Subcutaneous abdominal adipose tissue (tissue), 5 donors: ENCODE data around the gene FXYD3.

ENCODE experiments used
- H3K27ac ChIP-seq: one replicate; pipeline ENCODE4 v1.7.0; 2013; ENCODE audit warnings: low read depth, mild to moderate bottlenecking, inconsistent platforms, low read length, moderate library complexity
- H3K27me3 ChIP-seq, 5 donors: one replicate each; pipeline ENCODE4 v1.7.0; 2013; ENCODE audit warnings: low read length in 5 of 5, inconsistent platforms in 1 of 5; ENCODE audit not compliant: control insufficient read depth in 5 of 5, insufficient read depth in 4 of 5
- H3K36me3 ChIP-seq, 5 donors: one replicate each; pipeline ENCODE4 v1.7.0; 2013; ENCODE audit warnings: low read length in 5 of 5; ENCODE audit not compliant: control insufficient read depth in 5 of 5, insufficient read depth in 5 of 5
- H3K4me1 ChIP-seq, 5 donors: one replicate each; pipeline ENCODE4 v1.7.0; 2013; ENCODE audit warnings: low read length in 5 of 5, mild to moderate bottlenecking in 3 of 5, moderate library complexity in 1 of 5; ENCODE audit not compliant: control insufficient read depth in 5 of 5, insufficient read depth in 5 of 5
- H3K4me3 ChIP-seq, 5 donors: one replicate each; pipeline ENCODE4 v1.7.0; 2013; ENCODE audit warnings: low read length in 5 of 5, low read depth in 1 of 5
- H3K9ac ChIP-seq, 5 donors: one replicate each; pipeline ENCODE4 v1.7.0; 2013; ENCODE audit warnings: low read length in 5 of 5, mild to moderate bottlenecking in 4 of 5, moderate library complexity in 3 of 5
- H3K9me3 ChIP-seq, 5 donors: one replicate each; pipeline ENCODE4 v1.7.0; 2013; ENCODE audit warnings: low read length in 5 of 5; ENCODE audit not compliant: control insufficient read depth in 5 of 5
- donor health status: healthy.
- donor health status: healthy.
- donor health status: healthy.
- donor health status: healthy.
- donor health status: healthy.

The FXYD3 gene

GRCh38 chr19:35116072-35116801 lies 614 bp downstream of the FXYD3 start:
- H3K27ac ChIP-seq = no peak overlapping the region
- no peak overlapping the region for H3K9ac ChIP-seq
- no peaks in the 10 kb centered on the region for H3K36me3 ChIP-seq
- peaks cover under 1 to 49% (median 40%) of the 10 kb centered on the region in 5 donors for H3K4me1 ChIP-seq
- H3K27me3 ChIP-seq = no peaks in the 10 kb centered on the region
- H3K9me3 ChIP-seq = no peaks in the 10 kb centered on the region
- no peak overlapping the region for H3K4me3 ChIP-seq

- Histone ChIP-seq H3K9ac (no peak overlapping the region), H3K36me3 (no peaks in the 10 kb centered on the region), H3K9me3 (no peaks in the 10 kb centered on the region), H3K4me3 (no peak overlapping the region), H3K4me1 (peaks cover 3 to 58% (median 48%) of the 10 kb centered on the region in 5 donors), H3K27me3 (no peaks in the 10 kb centered on the region), H3K27ac (no peak overlapping the region)
Observed at GRCh38 chr19:35117116-35117515, 1.5 kb downstream of the FXYD3 start.

DNA sequence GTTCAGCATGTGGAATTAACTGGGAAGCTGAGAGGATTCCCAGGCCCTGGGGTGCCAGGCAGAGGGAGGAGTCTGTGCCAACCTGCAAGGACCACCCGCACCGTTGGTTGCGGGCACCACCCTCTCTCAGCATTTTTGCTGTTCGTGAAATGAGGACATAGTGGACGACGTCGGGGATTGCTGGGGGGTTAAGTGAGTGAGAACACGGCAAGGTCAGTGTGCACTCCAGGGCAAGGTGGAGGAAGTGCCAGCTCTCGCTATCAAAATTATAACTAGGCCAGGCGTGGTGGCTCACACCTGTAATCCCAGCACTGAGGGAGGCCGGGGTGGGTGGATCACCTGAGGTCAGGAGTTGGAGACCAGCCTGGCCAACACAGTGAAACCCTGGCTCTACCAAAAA lies 2.2 kb downstream of the FXYD3 start:
- peaks cover 3 to 65% (median 55%) of the 10 kb centered on the region in 5 donors for H3K4me1 ChIP-seq
- H3K27ac ChIP-seq = no peak overlapping the region
- H3K4me3 ChIP-seq = no peak overlapping the region
- no peaks in the 10 kb centered on the region for H3K27me3 ChIP-seq
- no peaks in the 10 kb centered on the region for H3K36me3 ChIP-seq
- no peaks in the 10 kb centered on the region for H3K9me3 ChIP-seq
- no peak overlapping the region for H3K9ac ChIP-seq

DNA sequence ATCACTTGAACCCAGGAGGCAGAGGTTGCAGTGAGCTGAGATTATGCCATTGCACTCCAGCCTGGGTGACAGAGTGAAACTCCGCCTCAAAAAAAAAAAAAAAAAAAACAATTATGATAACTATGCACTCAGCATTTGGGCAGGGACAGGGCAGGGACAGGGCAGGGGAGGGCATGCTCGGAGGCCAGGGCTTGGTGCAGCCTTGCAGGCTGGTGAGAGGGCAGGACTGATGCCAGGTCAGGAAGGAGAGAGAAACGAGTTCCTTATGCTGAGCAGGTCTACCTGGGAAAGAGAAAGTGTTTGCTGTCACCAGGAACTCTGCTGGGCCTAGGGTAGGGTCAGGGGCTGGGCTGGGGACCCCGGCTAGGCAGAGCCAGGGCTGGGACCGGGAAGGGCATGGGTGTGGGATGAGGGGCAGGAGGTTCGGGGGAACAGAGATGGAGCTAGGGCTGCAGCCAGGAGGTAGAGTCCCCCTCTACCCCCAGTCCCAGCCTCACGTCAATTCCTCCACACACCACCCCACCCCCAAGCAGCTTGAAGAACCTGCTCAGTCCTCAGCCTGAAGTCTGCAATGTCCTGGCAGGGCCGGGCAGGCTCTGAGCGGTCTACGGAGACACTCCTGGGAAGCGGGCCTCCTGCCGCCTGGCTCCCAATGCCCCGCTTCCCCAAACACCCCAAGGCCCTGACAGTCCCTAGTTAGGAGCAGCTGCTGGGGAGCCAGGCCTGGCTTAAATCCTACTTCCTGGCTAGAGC lies 2.8 kb downstream of the FXYD3 start:
- Histone ChIP-seq H3K4me1 (peaks cover 6 to 71% (median 62%) of the 10 kb centered on the region in 5 donors), H3K9me3 (no peaks in the 10 kb centered on the region), H3K4me3 (peak overlapping the region in 1 of 5 donors; percentile 41), H3K9ac (no peak overlapping the region), H3K27ac (peak overlapping the region; percentile 97), H3K27me3 (no peaks in the 10 kb centered on the region), H3K36me3 (no peaks in the 10 kb centered on the region)

- H3K4me3 ChIP-seq = no peak overlapping the region
Observed at GRCh38 chr19:35119091-35119490, 3.5 kb downstream of the FXYD3 start.

DNA sequence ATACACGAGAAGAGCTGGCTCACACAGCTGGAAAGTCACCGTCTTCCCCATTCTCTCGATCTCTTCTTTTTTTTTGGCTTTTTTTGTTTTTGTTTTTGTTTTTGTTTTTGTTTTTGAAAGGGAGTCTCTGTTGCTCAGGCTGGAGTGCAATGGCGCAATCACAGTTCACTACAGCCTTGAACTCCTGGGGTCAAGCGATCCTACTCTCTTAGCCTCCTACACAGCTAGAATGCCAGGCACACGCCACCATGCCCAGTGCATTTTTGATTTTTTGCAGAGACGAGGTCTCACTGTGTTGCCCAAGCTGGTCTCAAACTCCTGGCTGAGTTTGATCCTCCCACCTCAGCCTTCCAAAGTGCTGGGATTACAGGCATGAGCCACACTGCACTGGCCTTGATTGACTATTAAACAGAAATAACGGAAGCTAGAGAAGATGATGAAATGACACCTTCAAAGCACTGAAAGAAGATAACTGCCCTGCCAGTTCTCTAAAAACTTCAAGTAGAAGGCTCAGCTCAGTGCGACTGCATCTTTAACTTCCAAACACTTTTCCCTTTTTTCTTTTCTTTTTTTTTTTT lies 4.0 kb downstream of the FXYD3 start:
- H3K4me1 ChIP-seq = peaks cover 14 to 78% (median 70%) of the 10 kb centered on the region in 5 donors
- H3K36me3 ChIP-seq = no peaks in the 10 kb centered on the region
- no peak overlapping the region for H3K9ac ChIP-seq
- peak overlapping the region; percentile 97 for H3K27ac ChIP-seq
- peaks cover 0 to 2% (median 0%) of the 10 kb centered on the region in 5 donors for H3K27me3 ChIP-seq
- no peak overlapping the region for H3K4me3 ChIP-seq
- H3K9me3 ChIP-seq = peaks cover 0 to 3% (median 0%) of the 10 kb centered on the region in 5 donors

More at GRCh38 chr19:35119091-35119490, 3.5 kb downstream of the FXYD3 start:
- Histone ChIP-seq H3K27me3 (no peaks in the 10 kb centered on the region), H3K4me1 (peaks cover 13 to 77% (median 68%) of the 10 kb centered on the region in 5 donors), H3K9me3 (peaks cover 0 to 3% (median 0%) of the 10 kb centered on the region in 5 donors), H3K9ac (no peak overlapping the region), H3K27ac (peak overlapping the region; percentile 97), H3K36me3 (no peaks in the 10 kb centered on the region)

GRCh38 chr19:35120492-35120891 lies 4.9 kb downstream of the FXYD3 start:
- no peak overlapping the region for H3K4me3 ChIP-seq
- H3K27me3 ChIP-seq = peaks cover 0 to 2% (median 0%) of the 10 kb centered on the region in 5 donors
- H3K9me3 ChIP-seq = peaks cover 0 to 3% (median 0%) of the 10 kb centered on the region in 5 donors
- H3K27ac ChIP-seq = peak overlapping the region; percentile 97
- H3K4me1 ChIP-seq = peaks cover 14 to 78% (median 70%) of the 10 kb centered on the region in 5 donors
- no peaks in the 10 kb centered on the region for H3K36me3 ChIP-seq
- H3K9ac ChIP-seq = peak overlapping the region in 2 of 5 donors; percentile 36 to 42

DNA sequence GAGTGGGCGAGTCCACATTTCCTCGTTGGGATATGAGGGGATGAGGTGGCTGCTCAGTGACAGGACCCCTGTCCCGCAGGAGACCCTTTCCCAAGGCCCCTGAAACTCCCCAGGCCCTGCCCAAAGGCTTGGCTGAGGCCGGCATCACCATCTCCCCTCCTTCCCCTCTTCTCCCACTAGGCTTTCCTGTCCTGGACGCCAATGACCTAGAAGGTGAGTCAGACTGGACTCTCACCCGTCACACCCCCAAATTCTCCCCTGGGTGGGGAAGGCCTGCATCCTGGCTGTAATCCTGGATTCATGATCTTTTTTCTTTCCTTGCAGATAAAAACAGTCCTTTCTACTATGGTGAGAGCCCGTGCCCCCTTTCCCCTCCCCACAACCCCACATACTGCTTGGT lies 5.3 kb downstream of the FXYD3 start:
- Histone ChIP-seq H3K27ac (peak overlapping the region; percentile 97), H3K4me1 (peaks cover 14 to 81% (median 73%) of the 10 kb centered on the region in 5 donors), H3K27me3 (peaks cover 0 to 2% (median 0%) of the 10 kb centered on the region in 5 donors), H3K9ac (peak overlapping the region in 2 of 5 donors; percentile 36 to 42), H3K36me3 (no peaks in the 10 kb centered on the region), H3K9me3 (peaks cover 0 to 3% (median 0%) of the 10 kb centered on the region in 5 donors), H3K4me3 (no peak overlapping the region)

- H3K27me3 ChIP-seq = peaks cover 0 to 2% (median 0%) of the 10 kb centered on the region in 5 donors
- H3K4me1 ChIP-seq = peaks cover 14 to 91% (median 84%) of the 10 kb centered on the region in 5 donors
- no peaks in the 10 kb centered on the region for H3K36me3 ChIP-seq
- peaks cover 0 to 3% (median 0%) of the 10 kb centered on the region in 5 donors for H3K9me3 ChIP-seq
- H3K27ac ChIP-seq = peak overlapping the region; percentile 97
- H3K9ac ChIP-seq = peak overlapping the region in 3 of 5 donors; percentile 10 to 93 (median 35)
- peak overlapping the region in 1 of 5 donors; percentile 69 for H3K4me3 ChIP-seq
Observed at GRCh38 chr19:35122687-35123551, 7.3 kb downstream of the FXYD3 start.
